T-helper 22 cell (primary cell): ENCODE results near the gene LENG9.
"Not testable (repeated sequence)": the region's sequence is repeated elsewhere in the genome, so short reads cannot be mapped to it uniquely, and the experiment has no call there.

Source experiments
- DNase-seq: peaks from one replicate; pipeline ENCODE4 v3.0.0-alpha.2; 2020; ENCODE audit warnings: low read depth

Gene LENG9

GRCh38 chr19:54478677-54479266 lies 15.2 kb upstream of the LENG9 start:
- no peak for DNase-seq

DNA sequence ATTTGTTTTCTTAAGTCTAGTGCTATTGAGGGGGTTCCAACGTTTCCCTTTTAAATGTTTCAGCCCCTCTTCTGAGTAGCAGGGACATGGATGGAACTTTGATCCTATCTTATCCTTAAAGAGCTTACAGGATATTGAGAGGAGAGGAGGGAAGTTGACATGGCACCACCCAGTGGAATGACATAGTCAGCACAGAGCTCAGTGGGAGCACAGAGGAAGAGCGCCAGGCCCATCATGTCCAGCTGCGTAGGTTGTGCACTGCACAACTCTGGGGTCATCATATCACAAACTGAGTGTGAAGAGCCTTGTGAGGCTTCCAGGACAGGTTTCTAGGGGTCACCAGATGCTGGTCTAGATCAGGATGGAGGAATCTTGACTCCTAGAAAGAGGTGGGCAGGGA lies 14.1 kb upstream of the LENG9 start:
- DNase-seq: no peak

DNA sequence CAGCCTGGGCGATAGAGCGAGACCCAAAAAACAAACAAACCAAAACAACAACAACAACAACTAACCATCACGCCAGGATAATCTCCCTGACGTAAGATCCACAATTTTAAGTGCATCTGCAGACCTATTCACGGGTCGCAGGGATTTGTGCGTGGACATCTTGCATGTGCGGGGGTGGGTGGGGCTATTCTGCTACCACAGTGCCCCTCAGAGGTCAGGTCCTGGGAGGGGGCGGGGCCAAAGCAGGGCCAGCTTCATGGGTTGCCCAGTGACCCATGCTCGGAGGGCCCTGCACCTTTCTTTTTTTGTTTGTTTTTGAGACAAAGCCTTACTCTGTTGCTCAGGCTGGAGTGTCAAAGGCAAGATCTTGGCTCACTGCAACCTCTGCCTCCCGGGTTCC lies 12.1 kb upstream of the LENG9 start:
- no peak for DNase-seq

GRCh38 chr19:54473892-54474372 lies 10.4 kb upstream of the LENG9 start:
- DNase-seq: no peak

DNA sequence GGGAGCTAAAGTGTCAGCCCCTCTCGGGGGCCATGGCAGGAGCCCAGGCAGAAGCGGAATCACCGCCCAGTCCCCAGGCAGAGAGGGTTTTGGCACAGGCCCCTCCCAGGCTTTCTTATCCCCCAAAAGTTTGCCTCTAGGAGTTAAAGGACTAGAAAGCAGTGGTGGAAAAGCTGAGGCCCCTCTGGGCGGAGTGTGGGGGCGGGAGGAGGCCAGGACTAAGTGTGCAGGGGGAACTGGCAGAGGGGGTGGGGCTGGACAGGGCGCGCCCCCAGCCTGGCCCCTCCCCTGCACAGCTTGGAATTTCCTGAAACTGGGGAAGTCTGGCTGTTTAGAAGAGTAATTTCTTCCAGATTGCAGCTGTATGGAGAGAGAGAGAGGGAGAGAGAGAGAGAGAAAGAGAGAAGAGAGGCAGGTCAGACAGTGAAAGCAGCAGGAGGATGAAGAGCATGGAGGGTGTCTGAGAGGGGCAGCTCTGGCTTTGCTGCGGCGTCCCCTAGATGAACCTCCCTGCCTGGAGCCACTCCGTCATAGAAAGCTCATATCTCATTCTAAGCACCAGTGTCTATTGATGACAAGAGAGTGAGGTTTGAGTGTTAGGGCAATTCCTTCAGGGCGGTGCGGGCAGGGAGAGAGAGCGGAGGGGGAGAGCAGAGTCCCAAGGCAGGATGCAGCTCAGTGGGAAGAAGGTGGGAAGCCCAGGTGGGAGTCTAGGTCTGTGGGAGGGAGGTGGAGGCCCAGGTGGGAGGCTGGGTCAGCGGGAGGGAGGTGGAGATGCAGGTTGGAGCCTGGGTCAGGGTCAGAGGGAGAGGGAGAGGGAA lies 9.7 kb upstream of the LENG9 start, which contains the start of gene CDC42EP5:
CDC42EP5 (minus strand) TSS at position 226 of the 821 bp plus-strand sequence. CDS start 7,749 bp downstream, outside the sequence.
- no peak for DNase-seq

DNA sequence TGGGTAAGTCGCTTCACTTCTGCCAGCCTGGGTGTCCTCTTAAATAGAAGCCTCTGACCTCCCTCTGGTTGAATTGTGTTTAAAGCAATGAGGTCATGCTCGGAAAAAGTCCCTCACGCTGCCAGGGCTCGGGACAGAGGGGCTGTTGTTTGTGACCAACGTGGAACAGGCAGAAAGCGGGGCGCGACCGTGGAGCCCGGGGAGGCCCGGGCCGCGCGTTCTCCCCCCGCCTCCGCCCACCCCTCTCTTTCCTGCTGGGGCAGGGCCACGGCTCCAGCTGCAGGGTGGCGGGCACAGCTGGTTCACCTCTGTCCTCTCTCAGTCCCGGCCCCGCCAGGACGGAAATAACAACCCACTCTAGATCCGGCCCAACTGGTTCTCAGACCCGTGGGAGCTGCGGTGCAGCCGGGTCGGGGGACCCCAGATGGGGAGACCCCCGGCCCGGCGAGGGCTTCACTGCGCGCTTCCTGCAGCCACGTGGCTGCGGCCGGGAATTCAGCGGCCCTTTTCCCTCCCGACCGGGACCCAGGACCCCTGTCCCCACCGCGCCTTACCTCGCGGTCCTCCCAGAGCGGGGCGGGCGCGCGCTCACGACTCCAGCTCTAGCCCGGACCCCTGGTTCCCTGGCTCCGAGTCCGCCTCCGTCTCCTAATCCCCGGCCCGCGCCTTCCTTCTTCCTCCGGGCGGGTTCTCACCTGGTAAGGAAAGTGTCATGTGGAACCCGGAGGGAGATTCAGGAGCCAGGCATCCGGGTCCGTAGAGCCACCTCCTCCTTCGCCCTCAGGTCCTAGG lies 7.6 kb upstream of the LENG9 start:
- DNase-seq: no peak

- DNase-seq: no peak
Measured at GRCh38 chr19:54470276-54470887, 6.8 kb upstream of the LENG9 start.

- no peak for DNase-seq
Measured at GRCh38 chr19:54469496-54469934, 5.9 kb upstream of the LENG9 start.

DNA sequence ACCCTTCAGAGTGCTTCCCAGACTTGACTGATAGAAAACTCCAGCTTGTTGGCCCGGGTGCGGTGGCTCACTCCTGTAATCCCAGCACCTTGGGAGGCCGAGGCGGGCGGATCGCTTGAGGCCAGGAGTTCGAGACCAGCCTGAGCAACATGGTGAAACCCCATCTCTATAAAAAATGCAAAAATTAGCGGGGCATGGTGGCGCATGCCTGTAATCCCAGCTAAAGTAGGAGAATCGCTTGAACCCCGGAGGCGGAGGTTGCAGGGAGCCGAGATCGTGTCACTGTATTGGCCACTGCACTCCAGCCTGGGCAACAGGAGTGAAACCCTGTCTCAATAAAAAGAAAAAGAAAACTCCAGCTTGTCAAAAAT lies 2.5 kb upstream of the LENG9 start:
- not testable (repeated sequence) for DNase-seq

- no peak for DNase-seq
Measured at GRCh38 chr19:54465426-54466109, 2.0 kb upstream of the LENG9 start.

GRCh38 chr19:54464630-54465425 lies 1.2 kb upstream of the LENG9 start:
- DNase-seq: peak; percentile 53

DNA sequence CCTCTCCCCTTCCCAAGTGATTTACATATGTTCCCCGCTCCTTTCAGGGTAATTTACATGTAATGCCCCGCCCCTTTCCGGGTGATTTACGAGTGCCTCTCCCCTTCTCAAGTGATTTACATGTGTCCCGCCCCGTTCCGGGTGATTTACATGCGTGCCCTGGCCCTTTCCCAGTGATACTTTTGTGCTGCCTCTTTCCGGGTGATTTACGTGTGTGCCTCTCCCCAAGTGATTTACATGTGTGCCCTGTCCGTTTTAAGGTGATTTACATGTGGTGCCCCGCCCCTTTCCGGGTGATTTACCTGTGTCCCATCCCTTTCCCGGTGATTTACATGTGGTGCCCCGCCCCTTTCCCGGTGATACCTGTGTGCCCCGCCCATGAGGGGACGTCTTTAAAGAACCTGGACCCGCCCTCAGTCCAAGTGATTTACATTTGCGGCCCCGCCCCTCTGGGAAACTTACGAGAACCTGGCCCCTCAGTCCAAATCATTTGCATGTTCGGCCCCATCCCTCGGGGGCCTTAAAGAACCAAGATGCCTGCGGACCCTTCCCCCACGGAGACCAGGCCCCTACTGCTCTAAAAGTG lies 559 bp upstream of the LENG9 start:
- DNase-seq: peak; percentile 83

DNA sequence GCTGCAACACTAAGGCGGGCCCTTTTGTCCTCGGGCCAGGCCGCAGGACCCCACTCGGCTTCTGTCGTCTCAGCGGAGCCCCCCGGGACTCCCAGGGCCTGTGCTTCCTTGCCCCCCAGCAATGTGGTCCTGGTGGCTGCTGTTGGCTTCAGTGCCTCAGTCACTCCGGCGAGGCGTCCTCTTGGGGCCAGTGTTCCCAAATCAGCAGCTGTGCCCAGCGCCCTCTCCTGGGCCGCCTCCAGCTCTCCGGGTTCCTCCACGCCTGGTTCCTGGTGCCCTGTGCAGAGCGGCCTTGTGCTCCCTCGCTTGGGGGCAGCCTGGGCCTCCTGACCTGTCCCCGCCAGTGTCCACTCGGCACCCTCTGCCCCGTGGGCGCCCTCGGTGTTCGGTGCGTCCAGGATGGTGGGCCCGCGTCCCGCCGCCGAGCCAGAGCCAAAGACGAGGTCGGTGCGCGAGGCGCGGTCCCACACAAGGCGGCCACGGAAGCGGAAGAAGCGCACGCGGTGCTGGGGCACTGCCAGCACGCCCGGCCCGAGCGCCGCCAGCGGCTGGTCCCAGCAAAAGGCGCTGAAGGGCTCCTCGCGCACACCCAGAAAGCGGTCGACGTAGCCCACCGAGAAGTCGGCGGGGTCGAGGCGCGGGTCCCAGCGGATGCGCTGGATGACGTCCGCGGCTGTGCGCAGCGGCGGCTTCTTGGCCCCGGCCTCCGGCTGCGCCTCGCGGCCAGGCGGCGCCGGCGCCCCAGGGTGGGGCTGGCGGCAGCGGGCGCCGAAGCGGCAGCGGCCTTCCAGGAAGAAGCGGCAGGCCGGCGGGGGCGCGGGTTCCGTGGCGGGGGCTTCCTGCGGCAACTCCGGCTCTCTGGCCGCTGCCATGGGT lies 685 bp downstream of the LENG9 start:
- peak; percentile 49 for DNase-seq

DNA sequence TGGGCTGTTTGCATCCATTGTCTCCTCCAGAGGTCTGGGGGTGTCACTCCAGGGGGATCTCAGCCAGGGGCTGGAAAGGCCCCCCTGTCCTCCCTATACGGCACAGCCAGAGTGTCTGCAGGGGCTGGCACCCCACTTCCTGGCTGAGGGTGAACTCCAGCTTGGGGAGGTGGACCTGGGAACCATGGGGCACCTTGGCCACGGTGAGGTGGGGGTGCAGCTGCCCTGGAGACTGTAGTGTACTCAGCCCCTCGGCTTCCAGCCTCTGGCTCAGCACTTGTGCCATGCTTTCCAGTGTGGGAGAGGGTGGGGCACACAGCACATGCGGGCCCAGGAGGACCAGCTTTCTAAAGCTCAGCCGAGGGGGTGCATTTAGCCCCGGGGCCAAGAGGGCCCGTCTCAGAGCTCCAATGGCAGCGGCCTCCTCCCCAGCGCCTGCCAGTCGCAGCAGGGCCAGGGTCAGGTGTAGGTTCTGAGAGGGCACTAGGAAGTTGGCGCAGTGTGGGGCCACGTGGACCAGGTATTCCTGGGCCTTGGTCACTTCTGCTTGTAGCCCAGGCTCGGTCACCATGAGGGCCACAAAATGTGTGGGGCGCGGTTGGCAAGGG lies 1.4 kb downstream of the LENG9 start:
- DNase-seq: no peak

GRCh38 chr19:54461613-54462012 lies 2.0 kb downstream of the LENG9 start:
- no peak for DNase-seq

GRCh38 chr19:54461210-54461609 lies 2.4 kb downstream of the LENG9 start:
- DNase-seq: no peak

DNA sequence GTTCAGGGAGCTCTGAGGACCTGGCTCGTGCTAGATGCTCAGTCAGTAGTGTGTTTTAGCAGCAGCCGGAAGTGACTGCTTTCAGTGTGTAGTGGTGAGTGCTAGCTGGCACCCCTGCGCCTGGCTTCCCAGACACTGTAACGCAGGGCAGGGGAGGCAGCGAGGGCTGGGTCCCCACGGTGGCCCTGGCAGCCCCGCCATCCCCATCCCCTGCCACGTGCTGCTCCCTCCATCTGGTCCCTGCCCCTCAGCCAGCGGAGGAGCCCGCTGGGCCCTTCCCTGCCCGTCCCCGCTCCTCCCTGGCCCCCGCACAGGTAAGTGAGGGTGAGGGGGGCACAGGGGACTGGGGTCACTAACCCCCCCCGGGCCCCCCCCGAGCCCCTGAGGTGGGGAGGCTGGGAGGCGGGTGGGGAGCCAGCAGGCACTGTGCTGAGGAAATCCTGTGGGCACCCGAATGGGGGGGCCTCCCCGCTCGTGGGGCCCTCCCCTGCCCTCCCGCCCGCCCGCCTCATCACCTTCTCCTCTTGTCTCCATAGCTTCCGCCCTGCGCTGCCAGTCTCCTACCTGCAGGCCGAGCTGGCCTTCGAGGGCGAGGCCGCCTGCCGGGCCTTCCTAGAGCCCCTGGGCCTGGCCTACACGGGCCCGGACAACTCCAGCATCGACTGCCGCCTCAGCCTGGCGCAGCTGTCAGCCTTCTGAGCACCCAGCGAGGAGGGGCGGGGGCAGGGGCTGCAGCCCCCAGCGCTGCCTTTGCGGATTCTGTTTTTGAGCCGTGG lies 3.2 kb downstream of the LENG9 start:
- DNase-seq: no peak
